ENCODE measurements around the gene KERA. TPM values are rescaled to one million over a fixed set of nuclear protein-coding genes. Genes with fewer than 3 reads are reported as not detected.

The KERA gene
- total RNA-seq, 4 donors from 2014 or later, result not detected

DNA sequence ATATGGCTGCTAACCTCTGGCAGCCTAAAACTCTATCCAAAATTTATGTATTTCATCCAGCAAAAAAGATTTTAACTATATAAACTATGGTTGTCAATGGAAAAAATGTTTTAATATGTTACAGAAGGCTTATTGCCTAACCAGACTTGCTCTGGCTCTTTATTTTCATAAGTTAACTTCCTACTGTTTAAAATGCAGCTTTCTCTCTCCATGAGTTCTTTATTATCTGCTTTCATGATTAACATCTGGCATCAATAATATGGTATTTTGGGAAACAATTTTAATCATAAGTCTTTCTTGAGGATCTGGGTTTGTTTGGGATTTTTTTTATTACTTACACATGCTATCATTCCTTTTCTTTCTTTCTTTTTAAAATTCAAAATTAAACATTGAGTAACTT is 20.5 kb downstream of the KERA start:
- Histone ChIP-seq H3K4me3 (no peak overlapping the region), H3K36me3 (no peaks in the 10 kb centered on the region), H3K4me1 (peaks cover 4% of the 10 kb centered on the region), H3K27me3 (no peaks in the 10 kb centered on the region), H3K9me3 (no peaks in the 10 kb centered on the region), H3K27ac (peak overlapping the region; percentile 27)
- TF ChIP-seq POLR2A (IDR thresholded peaks at IDR 0.05) (no peak), POLR2AphosphoS5 (IDR thresholded peaks at IDR 0.05) (no peak), EP300 (IDR thresholded peaks at IDR 0.05) (no peak)
- TF ChIP-seq, protein P1, sequence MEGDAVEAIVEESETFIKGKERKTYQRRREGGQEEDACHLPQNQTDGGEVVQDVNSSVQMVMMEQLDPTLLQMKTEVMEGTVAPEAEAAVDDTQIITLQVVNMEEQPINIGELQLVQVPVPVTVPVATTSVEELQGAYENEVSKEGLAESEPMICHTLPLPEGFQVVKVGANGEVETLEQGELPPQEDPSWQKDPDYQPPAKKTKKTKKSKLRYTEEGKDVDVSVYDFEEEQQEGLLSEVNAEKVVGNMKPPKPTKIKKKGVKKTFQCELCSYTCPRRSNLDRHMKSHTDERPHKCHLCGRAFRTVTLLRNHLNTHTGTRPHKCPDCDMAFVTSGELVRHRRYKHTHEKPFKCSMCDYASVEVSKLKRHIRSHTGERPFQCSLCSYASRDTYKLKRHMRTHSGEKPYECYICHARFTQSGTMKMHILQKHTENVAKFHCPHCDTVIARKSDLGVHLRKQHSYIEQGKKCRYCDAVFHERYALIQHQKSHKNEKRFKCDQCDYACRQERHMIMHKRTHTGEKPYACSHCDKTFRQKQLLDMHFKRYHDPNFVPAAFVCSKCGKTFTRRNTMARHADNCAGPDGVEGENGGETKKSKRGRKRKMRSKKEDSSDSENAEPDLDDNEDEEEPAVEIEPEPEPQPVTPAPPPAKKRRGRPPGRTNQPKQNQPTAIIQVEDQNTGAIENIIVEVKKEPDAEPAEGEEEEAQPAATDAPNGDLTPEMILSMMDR (IDR thresholded peaks at IDR 0.05), result no peak
- no peak for DNase-seq (ENCODE audit: low spot score in 2 of 2)

DNA sequence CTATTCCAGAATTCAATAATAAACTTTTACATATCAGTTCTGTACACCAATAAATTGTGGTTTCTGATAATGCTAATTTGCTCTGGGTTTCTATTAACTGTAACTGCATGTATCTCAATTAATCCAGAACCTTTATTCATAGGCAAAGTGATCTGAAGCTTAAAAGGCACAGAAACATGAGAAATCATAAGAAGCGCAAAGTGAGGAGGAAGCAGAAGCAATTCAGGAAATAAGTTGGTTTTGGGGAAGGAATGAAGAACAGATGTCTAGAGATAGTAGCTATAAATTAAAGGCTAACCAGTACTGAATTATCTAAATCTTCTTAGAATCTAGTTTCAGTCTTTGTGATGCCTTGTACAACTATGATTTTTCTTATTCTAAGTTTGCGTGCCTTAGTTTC is 24.6 kb downstream of the KERA start:
- H3K27me3 ChIP-seq, result no peaks in the 10 kb centered on the region
- WGBS, result 86% methylated on average over 2 of the region's 2 CpGs
- no peak for DNase-seq (ENCODE audit: low spot score in 2 of 2)
- no peak overlapping the region for H3K27ac ChIP-seq
- H3K4me3 ChIP-seq, result no peak overlapping the region
- no peaks in the 10 kb centered on the region for H3K4me1 ChIP-seq
- H3K9me3 ChIP-seq, result no peaks in the 10 kb centered on the region
- H3K36me3 ChIP-seq, result no peaks in the 10 kb centered on the region
- TF ChIP-seq, protein P1 (IDR thresholded peaks at IDR 0.05), result no peak
- TF ChIP-seq POLR2AphosphoS5 (IDR thresholded peaks at IDR 0.05) (no peak), EP300 (IDR thresholded peaks at IDR 0.05) (no peak), POLR2A (IDR thresholded peaks at IDR 0.05) (no peak)

DNA sequence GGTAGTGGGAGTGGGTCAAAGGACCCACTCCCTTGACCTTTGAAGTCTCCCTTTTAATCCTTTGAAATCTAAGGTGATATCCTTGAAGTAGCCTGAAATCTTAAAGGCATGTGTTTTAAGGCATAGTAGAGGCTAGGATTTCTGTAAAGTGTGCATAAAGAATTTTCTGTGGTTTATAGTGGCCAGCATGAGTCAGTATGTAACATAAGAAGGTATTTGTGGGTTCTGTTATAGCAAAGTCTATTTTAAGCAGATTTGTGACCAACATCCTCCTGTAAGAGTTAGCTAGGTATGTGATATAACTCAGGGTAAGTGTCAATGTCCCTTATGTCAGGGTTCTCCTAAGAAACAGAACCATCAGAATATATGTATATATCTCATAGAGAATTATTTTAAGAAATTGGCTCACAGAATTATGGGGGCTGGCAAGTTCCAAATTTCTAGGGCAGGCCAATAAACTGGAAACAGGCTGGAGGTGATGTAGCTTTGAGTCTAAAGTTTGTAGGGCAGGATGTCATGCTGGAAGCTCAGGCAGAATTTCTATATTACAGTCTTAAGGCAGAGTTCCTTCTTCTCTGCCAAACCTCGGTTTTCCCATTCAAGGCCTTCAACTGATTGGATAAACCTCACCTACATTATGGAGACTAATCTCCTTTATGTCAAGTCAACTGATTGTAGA is 34.4 kb downstream of the KERA start:
- H3K27me3 ChIP-seq, result no peaks in the 10 kb centered on the region
- DNase-seq (ENCODE audit: low spot score in 2 of 2), result no peak
- H3K36me3 ChIP-seq, result no peaks in the 10 kb centered on the region
- H3K9me3 ChIP-seq, result no peaks in the 10 kb centered on the region
- H3K27ac ChIP-seq, result no peak overlapping the region
- no peak for TF ChIP-seq POLR2AphosphoS5 (IDR thresholded peaks at IDR 0.05)
- no peak for TF ChIP-seq EP300 (IDR thresholded peaks at IDR 0.05)
- TF ChIP-seq POLR2A (IDR thresholded peaks at IDR 0.05), result no peak
- TF ChIP-seq, protein P1 (IDR thresholded peaks at IDR 0.05), result no peak
- no peaks in the 10 kb centered on the region for H3K4me1 ChIP-seq
- H3K4me3 ChIP-seq, result no peak overlapping the region
- whole genome bisulfite sequencing, result 90% methylated on average over 1 of the region's 1 CpG

DNA sequence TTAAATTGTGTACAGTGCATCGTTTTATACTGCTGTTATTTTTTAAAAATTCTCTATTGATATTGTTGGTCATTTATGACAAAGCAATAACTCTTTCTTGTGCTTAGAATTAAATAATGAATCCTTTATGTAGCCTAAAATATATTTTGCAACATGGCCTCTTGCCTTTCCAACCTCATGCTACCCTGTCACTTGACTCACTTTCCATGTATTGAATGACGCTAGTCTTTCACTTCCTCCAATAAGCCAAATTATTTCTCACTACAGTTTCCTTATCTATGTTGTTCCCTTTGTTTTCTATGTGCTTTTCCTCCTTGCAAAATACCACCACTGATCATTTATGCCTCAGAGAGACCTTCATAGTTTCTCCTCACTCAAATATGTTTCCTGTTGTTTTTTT is 36.7 kb downstream of the KERA start:
- H3K9me3 ChIP-seq, result no peaks in the 10 kb centered on the region
- H3K4me1 ChIP-seq, result peaks cover 5% of the 10 kb centered on the region
- no peak overlapping the region for H3K27ac ChIP-seq
- TF ChIP-seq POLR2AphosphoS5 (IDR thresholded peaks at IDR 0.05) (no peak), POLR2A (IDR thresholded peaks at IDR 0.05) (no peak), EP300 (IDR thresholded peaks at IDR 0.05) (no peak)
- TF ChIP-seq, protein P1 (IDR thresholded peaks at IDR 0.05), result no peak
- H3K27me3 ChIP-seq, result no peaks in the 10 kb centered on the region
- DNase-seq (ENCODE audit: low spot score in 2 of 2), result no peak
- WGBS, result 87% methylated on average over 2 of the region's 2 CpGs
- H3K4me3 ChIP-seq, result no peak overlapping the region
- no peaks in the 10 kb centered on the region for H3K36me3 ChIP-seq

DNA sequence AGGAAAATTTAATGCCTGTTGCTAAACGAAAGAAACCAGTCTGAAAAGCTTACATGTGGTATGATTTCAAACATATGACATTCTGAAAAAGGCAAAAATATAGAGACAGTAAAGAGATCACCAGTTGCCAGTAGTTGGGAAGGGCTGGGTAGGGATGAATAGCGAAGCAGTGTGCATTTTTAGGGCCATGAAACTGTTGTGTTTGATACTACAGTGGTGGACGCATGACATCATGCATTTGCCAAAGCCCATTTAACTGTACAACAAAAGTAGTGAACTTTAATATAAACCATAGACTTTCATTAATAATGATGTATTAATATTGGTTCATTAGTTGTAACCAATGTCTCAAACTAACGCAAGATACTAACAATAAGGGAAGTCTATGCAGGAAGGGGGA is 38.4 kb downstream of the KERA start:
- Histone ChIP-seq H3K9me3 (no peaks in the 10 kb centered on the region), H3K27me3 (no peaks in the 10 kb centered on the region), H3K27ac (no peak overlapping the region), H3K4me3 (no peak overlapping the region), H3K36me3 (no peaks in the 10 kb centered on the region), H3K4me1 (peaks cover 5% of the 10 kb centered on the region)
- TF ChIP-seq, protein P1 (IDR thresholded peaks at IDR 0.05), result no peak
- no peak for TF ChIP-seq POLR2A (IDR thresholded peaks at IDR 0.05)
- no peak for TF ChIP-seq POLR2AphosphoS5 (IDR thresholded peaks at IDR 0.05)
- TF ChIP-seq EP300 (IDR thresholded peaks at IDR 0.05), result no peak
- no peak for DNase-seq (ENCODE audit: low spot score in 2 of 2)
- 94% methylated on average over 4 of the region's 4 CpGs for WGBS
